Gastrocnemius medialis (tissue), 4 donors: ENCODE results near the gene CNTN2.

Experiments used
- CTCF ChIP-seq, 5 experiments: fragments of 450-650 bp in 3 of 5; fragments of 200-600 bp in 2 of 5; sonication (generic) in 2 of 5; IDR thresholded peaks in 4 of 5; conservative IDR thresholded peaks in 1 of 5; 1 replicate in 4 of 5; 2 replicates in 1 of 5; pipeline ENCODE4 v1.5.1; 2016 to 2019; ENCODE audit warnings: antibody characterized with exemption in 5 of 5, mild to moderate bottlenecking in 3 of 5, moderate library complexity in 3 of 5
- POLR2A ChIP-seq, 2 donors: fragments of 450-650 bp; IDR thresholded peaks; one replicate each; pipeline ENCODE4 v1.6.1; 2017; ENCODE audit warnings: antibody characterized with exemption in 2 of 2, mild to moderate bottlenecking in 2 of 2, moderate library complexity in 2 of 2

- no peak for TF ChIP-seq POLR2A (IDR thresholded peaks at IDR 0.05)
- no peak for TF ChIP-seq CTCF (IDR thresholded peaks at IDR 0.05 in 4 of 5, conservative IDR thresholded peaks at IDR 0.05 in 1 of 5)
These were observed 84.6 kb downstream of the CNTN2 start for GRCh38 chr1:205127646-205128045.
